ENCODE results near the gene PNMA8A.
A peak's percentile ranks its signal among the peaks of the same experiment; 100 is the strongest.
"Not testable (repeated sequence)": the region's sequence is repeated elsewhere in the genome, so short reads cannot be mapped to it uniquely, and the experiment has no call there.

Gene PNMA8A

GRCh38 chr19:46497773-46498172 is 26.4 kb upstream of the PNMA8A start:
- H3K4me1 ChIP-seq (ENCODE audit: control insufficient read depth, insufficient read depth, low read length), result peaks cover 5% of the 10 kb centered on the region
- H3K27me3 ChIP-seq (ENCODE audit: control insufficient read depth, insufficient read depth, low read length), result peaks cover 11% of the 10 kb centered on the region
- H3K4me3 ChIP-seq (ENCODE audit: low read length), result no peak overlapping the region
- no peaks in the 10 kb centered on the region for H3K9me3 ChIP-seq (ENCODE audit: control insufficient read depth, low read length)
- no peak overlapping the region for H3K9ac ChIP-seq (ENCODE audit: low read length)
- H3K36me3 ChIP-seq (ENCODE audit: control insufficient read depth, insufficient read depth, low read length), result no peaks in the 10 kb centered on the region

- not testable (repeated sequence) for H3K9me3 ChIP-seq (ENCODE audit: control insufficient read depth, low read length); H3K9ac ChIP-seq (ENCODE audit: low read length); H3K4me3 ChIP-seq (ENCODE audit: low read length); H3K36me3 ChIP-seq (ENCODE audit: control insufficient read depth, insufficient read depth, low read length); H3K4me1 ChIP-seq (ENCODE audit: control insufficient read depth, insufficient read depth, low read length)
- H3K27me3 ChIP-seq (ENCODE audit: control insufficient read depth, insufficient read depth, low read length), result peaks cover 18% of the 10 kb centered on the region
Observed at GRCh38 chr19:46496886-46497285, 25.5 kb upstream of the PNMA8A start.

DNA sequence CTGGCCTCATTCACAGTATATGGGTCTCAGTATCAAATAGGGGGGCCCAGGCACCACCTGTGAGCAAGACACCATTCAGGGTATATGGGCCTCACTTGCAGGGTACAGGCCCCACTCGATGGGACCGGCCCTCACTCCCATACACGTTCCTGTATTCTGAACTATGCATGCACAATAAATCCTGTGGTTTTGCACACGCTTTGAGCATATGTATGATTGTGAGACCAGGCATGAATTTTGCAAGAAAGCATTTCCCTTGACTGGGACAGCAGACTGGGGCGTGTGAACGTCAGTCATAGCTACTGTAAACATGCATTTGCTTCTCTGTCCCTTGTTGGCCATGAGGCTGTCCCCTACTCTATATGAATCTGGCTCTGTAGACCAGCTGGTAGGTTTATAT is 24.9 kb upstream of the PNMA8A start:
- Histone ChIP-seq H3K9me3 (ENCODE audit: control insufficient read depth, low read length) (no peaks in the 10 kb centered on the region), H3K4me3 (ENCODE audit: low read length) (no peak overlapping the region), H3K4me1 (ENCODE audit: control insufficient read depth, insufficient read depth, low read length) (peaks cover 5% of the 10 kb centered on the region), H3K9ac (ENCODE audit: low read length) (no peak overlapping the region), H3K27me3 (ENCODE audit: control insufficient read depth, insufficient read depth, low read length) (peaks cover 24% of the 10 kb centered on the region), H3K36me3 (ENCODE audit: control insufficient read depth, insufficient read depth, low read length) (no peaks in the 10 kb centered on the region)

DNA sequence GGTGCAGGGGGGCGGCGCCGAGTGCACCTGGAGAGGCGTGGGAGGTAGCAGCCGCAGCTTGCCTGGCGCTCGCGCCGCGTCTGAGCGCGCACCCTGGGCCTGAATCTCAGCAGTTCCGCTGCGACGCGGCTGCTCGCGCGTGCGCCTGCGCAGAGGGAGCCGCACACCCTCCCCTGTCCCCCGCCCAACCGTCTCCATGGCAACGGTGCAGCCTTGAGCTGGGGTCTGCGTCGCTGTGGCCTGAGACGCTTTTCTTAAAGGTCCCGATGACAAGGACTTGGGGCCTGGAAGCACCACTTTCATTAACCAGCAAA is 24.4 kb upstream of the PNMA8A start, which contains the start of gene PNMA8B:
TSS of gene PNMA8B (minus strand) at position 82 of the 314 bp plus-strand sequence. CDS start 402 bp downstream, outside the sequence.
- H3K9ac ChIP-seq (ENCODE audit: low read length), result no peak within 1 kb of the TSS
- H3K36me3 ChIP-seq (ENCODE audit: control insufficient read depth, insufficient read depth, low read length), result no peaks in the 10 kb centered on the region
- H3K4me1 ChIP-seq (ENCODE audit: control insufficient read depth, insufficient read depth, low read length), result peaks cover 5% of the 10 kb centered on the region
- no peaks in the 10 kb centered on the region for H3K9me3 ChIP-seq (ENCODE audit: control insufficient read depth, low read length)
- peaks cover 24% of the 10 kb centered on the region for H3K27me3 ChIP-seq (ENCODE audit: control insufficient read depth, insufficient read depth, low read length)
- no peak within 1 kb of the TSS for H3K4me3 ChIP-seq (ENCODE audit: low read length)

- Histone ChIP-seq H3K9ac (ENCODE audit: low read length) (no peak overlapping the region), H3K4me3 (ENCODE audit: low read length) (no peak overlapping the region)
Observed at GRCh38 chr19:46494941-46495785, 23.8 kb upstream of the PNMA8A start.

GRCh38 chr19:46494146-46494940 is 23.0 kb upstream of the PNMA8A start:
- H3K4me3 ChIP-seq (ENCODE audit: low read length), result no peak overlapping the region
- H3K9ac ChIP-seq (ENCODE audit: low read length), result no peak overlapping the region
- H3K9me3 ChIP-seq (ENCODE audit: control insufficient read depth, low read length), result no peaks in the 10 kb centered on the region
- H3K27me3 ChIP-seq (ENCODE audit: control insufficient read depth, insufficient read depth, low read length), result peaks cover 35% of the 10 kb centered on the region
- H3K36me3 ChIP-seq (ENCODE audit: control insufficient read depth, insufficient read depth, low read length), result no peaks in the 10 kb centered on the region
- H3K4me1 ChIP-seq (ENCODE audit: control insufficient read depth, insufficient read depth, low read length), result peaks cover 13% of the 10 kb centered on the region

More at GRCh38 chr19:46494941-46495785, 23.8 kb upstream of the PNMA8A start:
- Histone ChIP-seq H3K27me3 (ENCODE audit: control insufficient read depth, insufficient read depth, low read length) (peaks cover 27% of the 10 kb centered on the region), H3K4me1 (ENCODE audit: control insufficient read depth, insufficient read depth, low read length) (peaks cover 5% of the 10 kb centered on the region), H3K9me3 (ENCODE audit: control insufficient read depth, low read length) (no peaks in the 10 kb centered on the region), H3K36me3 (ENCODE audit: control insufficient read depth, insufficient read depth, low read length) (no peaks in the 10 kb centered on the region)

GRCh38 chr19:46493236-46494145 is 22.1 kb upstream of the PNMA8A start:
- peaks cover 17% of the 10 kb centered on the region for H3K4me1 ChIP-seq (ENCODE audit: control insufficient read depth, insufficient read depth, low read length)
- H3K4me3 ChIP-seq (ENCODE audit: low read length), result no peak overlapping the region
- H3K9me3 ChIP-seq (ENCODE audit: control insufficient read depth, low read length), result no peaks in the 10 kb centered on the region
- H3K27me3 ChIP-seq (ENCODE audit: control insufficient read depth, insufficient read depth, low read length), result peaks cover 43% of the 10 kb centered on the region
- H3K36me3 ChIP-seq (ENCODE audit: control insufficient read depth, insufficient read depth, low read length), result no peaks in the 10 kb centered on the region
- H3K9ac ChIP-seq (ENCODE audit: low read length), result peak overlapping the region; percentile 14

DNA sequence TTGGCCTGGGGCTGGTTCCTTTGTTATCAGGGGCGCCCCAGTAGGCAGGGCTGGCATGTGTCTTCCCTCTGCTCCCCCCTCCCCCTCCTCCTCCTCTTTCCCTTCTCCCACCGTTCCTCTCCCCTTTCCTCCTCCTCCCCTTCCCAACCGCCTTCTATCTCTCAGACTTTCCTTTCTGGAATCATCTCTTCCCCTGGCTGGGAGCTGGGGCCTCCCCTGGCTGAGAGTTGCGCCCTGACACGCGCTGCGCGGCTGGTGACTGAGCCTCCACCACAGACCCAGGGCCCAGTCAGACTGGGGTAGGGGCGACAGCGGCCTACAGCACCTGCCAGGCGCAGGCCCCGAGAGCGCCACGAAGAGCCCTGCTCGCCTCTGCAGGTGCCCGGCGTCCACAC is 21.5 kb upstream of the PNMA8A start:
- peak overlapping the region; percentile 14 for H3K9ac ChIP-seq (ENCODE audit: low read length)
- H3K27me3 ChIP-seq (ENCODE audit: control insufficient read depth, insufficient read depth, low read length), result peaks cover 50% of the 10 kb centered on the region
- H3K4me1 ChIP-seq (ENCODE audit: control insufficient read depth, insufficient read depth, low read length), result peaks cover 19% of the 10 kb centered on the region
- no peak overlapping the region for H3K4me3 ChIP-seq (ENCODE audit: low read length)
- H3K9me3 ChIP-seq (ENCODE audit: control insufficient read depth, low read length), result no peaks in the 10 kb centered on the region
- no peaks in the 10 kb centered on the region for H3K36me3 ChIP-seq (ENCODE audit: control insufficient read depth, insufficient read depth, low read length)

- H3K9ac ChIP-seq (ENCODE audit: low read length), result no peak overlapping the region
- H3K27me3 ChIP-seq (ENCODE audit: control insufficient read depth, insufficient read depth, low read length), result peaks cover 57% of the 10 kb centered on the region
- no peak overlapping the region for H3K4me3 ChIP-seq (ENCODE audit: low read length)
- no peaks in the 10 kb centered on the region for H3K9me3 ChIP-seq (ENCODE audit: control insufficient read depth, low read length)
- H3K36me3 ChIP-seq (ENCODE audit: control insufficient read depth, insufficient read depth, low read length), result no peaks in the 10 kb centered on the region
- H3K4me1 ChIP-seq (ENCODE audit: control insufficient read depth, insufficient read depth, low read length), result peaks cover 26% of the 10 kb centered on the region
Observed at GRCh38 chr19:46491975-46492682, 20.8 kb upstream of the PNMA8A start.

DNA sequence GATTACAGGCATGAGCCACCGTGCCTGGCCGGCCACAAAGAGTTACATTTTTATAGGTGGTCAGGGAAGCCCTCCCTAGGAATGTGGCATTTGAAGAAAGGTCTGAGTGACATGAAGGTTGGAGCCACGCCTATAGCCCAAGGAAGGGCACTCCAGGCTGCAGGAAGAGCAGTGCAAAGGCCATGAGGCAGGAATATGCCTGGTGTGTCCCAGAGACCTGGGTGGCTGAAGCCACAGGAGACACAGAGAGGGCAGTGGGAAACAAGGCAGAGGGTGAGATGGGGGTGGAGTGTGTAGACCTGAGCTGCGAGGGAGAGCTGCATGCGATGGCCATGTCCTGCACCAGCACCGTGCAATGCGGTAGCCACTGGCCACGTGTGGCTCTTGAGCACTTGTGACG is 19.4 kb upstream of the PNMA8A start:
- Histone ChIP-seq H3K9me3 (ENCODE audit: control insufficient read depth, low read length) (no peaks in the 10 kb centered on the region), H3K36me3 (ENCODE audit: control insufficient read depth, insufficient read depth, low read length) (no peaks in the 10 kb centered on the region), H3K4me3 (ENCODE audit: low read length) (no peak overlapping the region), H3K9ac (ENCODE audit: low read length) (no peak overlapping the region), H3K27me3 (ENCODE audit: control insufficient read depth, insufficient read depth, low read length) (peaks cover 66% of the 10 kb centered on the region), H3K4me1 (ENCODE audit: control insufficient read depth, insufficient read depth, low read length) (peaks cover 26% of the 10 kb centered on the region)

Measured in mucosa of stomach (tissue), 1 donor.